Eye (tissue), 1 donor: ENCODE results near the gene ACOT8.
"Not testable (repeated sequence)": the region's sequence is repeated elsewhere in the genome, so short reads cannot be mapped to it uniquely, and the experiment has no call there.

Source experiments
- DNase-seq: peaks from one replicate; pipeline ENCODE4 v3.0.0-alpha.2; 2015

ACOT8 gene

GRCh38 chr20:45826381-45827019, 30.7 kb downstream of the ACOT8 start:
- peak; percentile 55 for DNase-seq

DNA sequence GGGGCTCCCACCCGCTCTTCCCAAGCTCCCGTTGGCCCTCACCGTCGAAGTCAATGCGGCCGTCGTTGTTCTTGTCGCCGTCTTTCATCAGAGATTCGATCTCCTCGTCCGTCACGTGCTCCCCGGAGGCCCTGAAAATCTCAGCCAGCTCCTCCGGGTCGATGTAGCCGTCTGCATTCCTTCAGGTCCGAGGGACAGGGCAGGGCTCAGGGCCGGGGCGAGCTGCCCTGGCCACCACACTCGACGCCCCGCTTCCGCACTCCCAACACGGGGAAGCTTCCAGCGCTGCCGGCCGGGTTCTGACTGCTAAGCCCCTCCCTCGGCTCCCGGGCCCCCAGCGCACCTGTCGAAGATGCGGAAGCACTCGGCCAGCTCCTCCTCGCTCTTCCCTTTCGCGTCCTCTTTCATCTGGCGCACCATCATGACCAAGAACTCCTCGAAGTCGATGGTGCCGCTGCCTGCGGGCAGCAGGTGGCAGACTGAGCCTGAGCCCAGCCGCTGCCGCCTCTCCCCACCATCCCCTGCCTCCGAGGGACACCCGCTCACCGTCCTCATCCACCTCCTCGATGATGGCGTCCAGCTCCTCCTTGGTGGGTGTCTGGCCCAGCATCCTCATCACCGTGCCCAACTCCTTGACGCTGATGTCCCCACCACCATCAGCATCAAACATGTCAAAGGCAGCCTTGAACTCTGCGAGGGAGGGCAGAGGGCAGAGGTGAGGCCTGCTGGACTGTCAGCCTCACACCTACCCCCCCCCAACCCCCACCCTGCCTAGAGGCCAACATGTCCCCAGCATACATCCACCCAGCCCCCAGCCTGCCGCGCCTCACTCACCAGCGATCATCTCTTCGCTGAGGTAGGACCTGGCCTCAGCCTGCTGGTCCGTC, 33.0 kb downstream of the ACOT8 start:
- peak; percentile 60 for DNase-seq

DNA sequence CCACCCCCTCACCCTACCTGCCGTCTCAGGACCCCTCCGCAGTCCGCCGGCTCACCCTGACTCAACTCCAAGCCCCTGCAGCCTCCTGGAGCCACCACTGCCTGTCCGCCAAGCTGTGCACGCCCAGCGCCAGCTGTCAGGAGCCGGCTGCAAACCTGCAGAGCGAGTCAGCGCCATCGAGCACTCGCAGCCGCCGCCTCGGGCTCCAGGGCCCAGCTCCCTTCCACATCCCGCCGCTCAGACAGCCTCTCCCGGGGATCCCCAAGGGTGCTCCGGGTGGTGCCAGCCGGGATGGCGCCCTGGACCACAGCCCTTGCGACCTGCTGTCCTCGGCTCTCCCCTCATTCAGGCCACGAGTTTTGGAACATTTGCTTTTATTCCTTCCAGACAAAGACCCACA, 34.3 kb downstream of the ACOT8 start:
- DNase-seq: peak; percentile 76

- DNase-seq: no peak
These were observed 35.2 kb downstream of the ACOT8 start for GRCh38 chr20:45821947-45822346.

- no peak for DNase-seq
These were observed 37.7 kb downstream of the ACOT8 start for GRCh38 chr20:45819466-45819865.

DNA sequence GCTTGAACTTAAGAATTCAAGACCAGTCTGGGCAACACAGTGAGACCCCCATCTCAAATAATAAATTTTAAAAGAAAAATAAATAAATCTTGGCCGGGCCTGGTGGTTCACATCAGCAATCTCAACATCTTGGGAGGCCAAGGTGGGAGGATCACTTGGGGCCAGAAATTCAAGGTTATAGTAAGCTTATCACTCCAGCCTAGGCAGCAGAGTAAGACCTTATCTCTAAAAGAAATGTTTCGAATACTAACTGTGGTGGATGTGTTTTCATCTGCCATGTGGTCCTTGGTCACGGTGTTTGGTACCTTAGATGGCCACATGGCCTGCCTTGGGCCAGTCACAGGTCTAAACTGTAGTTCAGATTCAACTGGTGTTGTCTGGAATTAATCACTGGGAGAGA, 39.0 kb downstream of the ACOT8 start:
- DNase-seq: no peak

DNA sequence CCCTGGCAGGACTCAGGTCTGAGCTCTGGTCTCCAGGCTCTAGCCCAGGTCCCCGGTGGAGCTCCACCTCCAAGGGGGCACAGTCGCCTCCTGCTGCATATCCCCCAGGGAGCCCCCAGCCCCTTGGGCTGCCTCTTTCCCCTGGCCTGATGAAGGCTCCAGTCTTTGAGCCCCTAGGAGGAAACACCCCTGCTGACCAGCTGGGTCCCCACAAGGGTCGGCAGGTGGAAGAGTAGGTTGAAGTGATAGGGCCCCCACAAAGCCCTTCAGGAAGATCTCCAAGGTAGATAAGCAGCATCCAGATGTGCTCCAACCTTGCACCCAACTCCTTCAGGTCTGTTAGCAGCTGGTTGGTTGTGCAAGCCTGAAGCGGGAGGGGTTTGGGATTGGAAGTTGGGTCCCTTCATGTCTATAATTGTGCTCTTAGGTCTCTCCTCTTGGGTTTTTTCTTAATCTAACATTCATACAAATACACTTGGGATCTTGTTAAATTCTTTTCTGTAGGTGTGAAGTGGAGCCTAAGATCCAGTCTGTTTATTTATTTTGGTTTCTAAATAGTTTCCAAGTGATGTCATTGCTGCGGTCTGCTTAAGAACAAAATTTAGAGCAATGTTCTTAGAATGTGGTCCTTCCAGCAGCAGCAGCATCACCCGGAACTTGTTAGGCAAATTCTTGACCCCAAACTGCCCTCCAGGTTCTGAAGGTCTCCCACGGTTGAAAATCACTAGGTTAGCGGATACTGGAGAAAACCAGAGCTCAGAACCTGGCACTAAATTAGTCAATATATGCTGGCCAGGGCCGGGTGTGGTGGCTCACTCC, 39.6 kb downstream of the ACOT8 start:
- peak; percentile 30 for DNase-seq

DNA sequence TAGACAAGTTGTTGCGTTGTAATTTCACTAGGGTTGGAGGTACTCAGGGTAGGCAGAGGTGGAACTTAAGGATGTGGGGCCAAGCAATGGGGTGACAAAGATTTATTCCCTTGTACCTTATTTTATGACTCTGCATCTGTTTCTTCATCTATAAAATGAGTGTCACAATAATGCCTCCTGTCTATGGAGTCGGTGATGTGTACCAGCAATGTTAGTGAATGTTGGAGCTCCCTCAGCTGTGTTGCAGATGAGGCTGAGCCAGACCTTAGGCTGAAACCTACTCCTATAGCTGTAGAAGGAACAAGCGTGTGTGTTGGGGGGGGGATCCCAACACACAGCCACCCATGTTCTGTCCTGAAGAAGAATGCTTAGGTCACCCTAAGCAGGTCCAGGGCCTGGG, 40.2 kb downstream of the ACOT8 start:
- no peak for DNase-seq

GRCh38 chr20:45814314-45814713, 42.9 kb downstream of the ACOT8 start:
- DNase-seq: no peak

DNA sequence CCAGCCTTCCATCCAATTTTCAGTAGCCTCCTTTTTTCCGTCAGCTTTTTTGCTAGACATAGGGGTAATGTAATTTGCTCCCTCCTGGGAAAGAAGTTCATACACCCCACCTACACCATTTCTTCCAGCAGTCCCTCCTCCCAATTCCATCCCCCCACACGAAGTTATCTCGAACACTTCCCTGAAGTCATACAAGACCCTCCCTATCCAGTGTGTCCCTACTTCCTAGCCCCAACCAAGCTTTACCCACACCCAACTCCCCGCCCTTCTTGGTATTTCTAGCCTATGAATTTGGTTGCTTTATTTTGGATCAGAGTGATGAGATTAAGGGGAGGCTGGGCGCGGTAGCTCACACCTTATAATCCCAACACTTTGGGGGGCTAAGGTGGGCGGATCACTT, 43.7 kb downstream of the ACOT8 start:
- DNase-seq: no peak

- DNase-seq: no peak
These were observed 44.2 kb downstream of the ACOT8 start for GRCh38 chr20:45813006-45813340.

- DNase-seq: peak; percentile 100
These were observed 44.8 kb downstream of the ACOT8 start, which contains the start of gene UBE2C for GRCh38 chr20:45812157-45813005. UBE2C (plus strand) TSS chr20:45812644; CDS start chr20:45812696, 52 bp downstream.

DNA sequence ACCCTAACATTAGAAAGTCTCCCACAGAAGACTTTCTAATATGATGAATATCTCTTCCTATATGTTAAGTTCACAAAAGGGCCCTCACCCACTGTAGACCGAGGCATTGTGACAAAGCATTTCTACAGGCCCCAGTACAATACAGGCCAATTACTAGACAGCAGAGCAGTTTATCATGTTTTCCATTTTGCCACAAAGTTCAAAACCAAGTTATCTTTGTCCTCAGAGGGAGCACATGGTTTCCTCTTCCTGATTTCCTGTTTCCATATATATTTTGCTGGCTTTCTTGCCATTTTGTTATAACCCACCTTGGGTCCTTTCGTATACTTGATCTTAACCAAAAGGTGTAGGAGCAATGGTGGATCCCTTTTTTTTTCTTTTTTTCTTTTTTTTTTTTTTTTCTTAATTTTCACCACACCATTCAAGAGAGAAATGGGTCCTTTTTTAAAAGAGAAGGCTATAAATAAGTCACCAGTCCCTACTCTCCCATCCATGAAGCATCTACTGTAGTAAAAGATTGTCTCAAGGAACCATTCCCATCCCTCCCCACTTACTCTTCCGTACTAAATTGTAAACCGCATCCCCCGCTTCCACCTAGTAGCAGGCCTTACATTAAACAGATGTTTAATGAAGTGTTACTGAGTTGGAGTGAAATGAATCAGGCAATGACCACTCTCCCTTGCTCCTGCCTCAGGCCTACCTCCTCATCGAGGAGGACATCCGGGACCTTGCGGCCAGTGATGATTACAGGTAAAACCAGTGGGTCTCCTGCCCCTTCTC, 46.8 kb downstream of the ACOT8 start:
- DNase-seq: no peak

GRCh38 chr20:45801851-45802250, 55.3 kb downstream of the ACOT8 start:
- DNase-seq: no peak

DNA sequence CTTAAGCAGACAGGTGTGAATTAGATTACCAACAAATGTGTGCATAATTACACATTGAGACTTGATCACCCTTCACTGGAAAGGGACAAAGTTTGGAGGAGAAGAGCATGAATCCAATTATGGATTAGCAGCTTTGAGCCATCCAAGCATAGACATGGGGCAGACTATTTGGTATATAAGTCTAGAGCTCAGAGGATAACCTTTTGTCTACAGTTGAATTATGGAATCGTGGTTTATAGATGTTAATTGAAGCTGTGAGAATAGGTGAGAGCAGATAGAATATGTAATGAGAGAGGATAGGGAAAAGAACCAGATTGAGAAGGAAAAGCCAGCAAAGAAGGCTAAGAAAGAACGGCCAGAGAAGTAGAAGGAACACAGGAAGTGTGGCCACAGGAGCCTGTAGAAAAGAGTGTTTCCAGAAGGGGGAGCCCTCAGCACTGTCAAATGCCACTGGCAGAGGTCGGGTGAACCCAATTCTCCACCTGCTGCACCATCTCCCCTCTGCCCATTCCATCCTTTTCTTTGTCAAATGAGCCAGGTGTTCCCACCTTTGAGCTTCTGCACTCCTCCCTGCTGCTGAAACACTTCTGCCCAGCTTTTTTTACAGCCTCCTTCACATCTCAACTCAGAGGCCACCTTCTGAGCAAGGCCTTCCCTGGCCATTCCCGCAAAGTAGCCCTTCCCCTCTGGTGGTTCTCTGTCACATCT, 58.1 kb downstream of the ACOT8 start:
- DNase-seq: peak; percentile 77

DNA sequence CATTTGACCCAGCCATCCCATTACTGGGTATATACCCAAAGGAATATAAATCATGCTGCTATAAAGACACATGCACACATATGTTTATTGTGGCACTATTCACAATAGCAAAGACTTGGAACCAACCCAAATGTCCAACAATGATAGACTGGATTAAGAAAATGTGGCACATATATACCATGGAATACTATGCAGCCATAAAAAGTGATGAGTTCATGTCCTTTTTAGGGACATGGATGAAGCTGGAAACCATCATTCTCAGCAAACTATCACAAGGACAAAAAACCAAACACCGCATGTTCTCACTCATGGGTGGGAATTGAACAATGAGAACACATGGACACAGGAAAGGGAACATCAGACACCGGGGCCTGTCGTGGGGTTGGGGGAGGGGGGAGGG, 59.2 kb downstream of the ACOT8 start:
- DNase-seq: not testable (repeated sequence)

DNA sequence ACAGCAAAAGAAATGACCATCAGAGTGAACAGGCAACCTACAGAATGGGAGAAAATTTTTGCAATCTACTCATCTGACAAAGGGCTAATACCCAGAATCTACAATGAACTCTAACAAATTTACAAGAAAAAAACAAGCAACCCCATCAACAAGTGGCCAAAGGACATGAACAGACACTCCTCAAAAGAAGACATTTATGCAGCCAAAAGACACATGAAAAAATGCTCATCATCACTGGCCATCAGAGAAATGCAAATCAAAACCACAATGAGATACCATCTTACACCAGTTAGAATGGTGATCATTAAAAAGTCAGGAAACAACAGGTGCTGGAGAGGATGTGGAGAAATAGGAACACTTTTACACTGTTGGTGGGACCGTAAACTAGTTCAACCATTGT, 59.7 kb downstream of the ACOT8 start:
- not testable (repeated sequence) for DNase-seq

DNA sequence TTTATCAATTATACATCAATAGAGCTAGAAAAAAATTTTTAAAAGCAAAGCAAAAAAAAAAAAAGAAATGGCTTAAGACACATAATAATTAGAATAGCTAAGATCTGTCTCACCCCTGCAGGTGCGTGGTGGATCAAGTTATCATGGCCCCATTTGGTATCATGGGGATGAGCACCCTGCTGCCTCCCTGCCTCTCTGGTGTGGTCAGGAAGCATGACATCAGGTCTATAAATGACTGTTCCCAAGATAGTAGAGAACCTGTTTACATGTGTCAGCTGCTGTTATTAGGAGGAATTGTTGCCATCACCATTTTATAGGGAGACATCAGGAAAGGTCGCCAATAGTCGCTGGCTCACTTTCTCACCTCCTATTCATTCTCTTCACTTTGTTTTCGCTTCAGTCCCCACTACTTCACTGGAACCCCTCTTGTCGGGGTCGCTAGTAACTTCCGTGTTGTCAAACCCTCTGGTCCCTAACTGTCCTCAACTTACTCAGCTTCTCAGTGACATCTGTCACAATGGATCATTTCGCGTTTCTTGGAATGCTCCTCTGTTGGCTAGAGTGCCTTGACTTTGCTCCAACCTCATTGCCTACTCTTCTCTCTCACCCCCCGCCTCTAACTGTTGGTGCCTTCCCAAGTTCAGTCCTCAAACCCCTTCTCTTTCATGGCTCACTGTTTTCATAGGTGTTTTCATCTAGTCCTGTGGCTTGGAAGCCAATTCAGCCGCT, 60.7 kb downstream of the ACOT8 start:
- DNase-seq: no peak

GRCh38 chr20:45792317-45793118, 64.7 kb downstream of the ACOT8 start:
- no peak for DNase-seq
